OCI-LY3 (cell line): ENCODE data around the gene VPS8.

Experiments used
- EZH2phosphoT487 ChIP-seq: fragments of 200-600 bp; shearing (Covaris generic); IDR thresholded peaks from 2 replicates; pipeline ENCODE4 v1.6.1; 2018; ENCODE audit warnings: antibody characterized with exemption, mixed run types, low read depth
- TF ChIP-seq, protein P1 (sequence below): fragments of 200-600, 300-600 bp; sonication (generic); IDR thresholded peaks from 2 replicates; pipeline ENCODE4 v1.5.1; 2014; ENCODE audit warnings: antibody characterized with exemption, low read length, low read depth

DNA sequence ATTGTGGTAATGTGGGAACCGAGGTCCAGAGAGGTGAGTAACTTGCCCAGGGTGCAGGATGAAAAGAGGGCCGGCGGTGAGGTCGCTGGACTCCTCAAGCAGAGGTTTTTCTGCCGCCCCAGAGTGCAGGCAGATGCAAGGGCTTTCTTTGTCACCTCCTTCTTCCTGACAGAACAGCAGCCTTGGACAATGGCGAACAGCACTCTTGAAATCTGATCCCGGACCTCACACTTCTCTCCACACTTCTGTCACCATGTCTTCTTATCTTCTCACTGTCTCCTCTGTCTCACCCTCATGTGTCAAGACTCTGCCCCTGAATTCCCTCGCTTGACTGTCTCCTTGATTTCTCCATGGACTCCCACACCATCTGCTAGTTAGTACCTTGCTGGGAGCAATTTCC is 15.4 kb upstream of the VPS8 start:
- TF ChIP-seq, protein P1, sequence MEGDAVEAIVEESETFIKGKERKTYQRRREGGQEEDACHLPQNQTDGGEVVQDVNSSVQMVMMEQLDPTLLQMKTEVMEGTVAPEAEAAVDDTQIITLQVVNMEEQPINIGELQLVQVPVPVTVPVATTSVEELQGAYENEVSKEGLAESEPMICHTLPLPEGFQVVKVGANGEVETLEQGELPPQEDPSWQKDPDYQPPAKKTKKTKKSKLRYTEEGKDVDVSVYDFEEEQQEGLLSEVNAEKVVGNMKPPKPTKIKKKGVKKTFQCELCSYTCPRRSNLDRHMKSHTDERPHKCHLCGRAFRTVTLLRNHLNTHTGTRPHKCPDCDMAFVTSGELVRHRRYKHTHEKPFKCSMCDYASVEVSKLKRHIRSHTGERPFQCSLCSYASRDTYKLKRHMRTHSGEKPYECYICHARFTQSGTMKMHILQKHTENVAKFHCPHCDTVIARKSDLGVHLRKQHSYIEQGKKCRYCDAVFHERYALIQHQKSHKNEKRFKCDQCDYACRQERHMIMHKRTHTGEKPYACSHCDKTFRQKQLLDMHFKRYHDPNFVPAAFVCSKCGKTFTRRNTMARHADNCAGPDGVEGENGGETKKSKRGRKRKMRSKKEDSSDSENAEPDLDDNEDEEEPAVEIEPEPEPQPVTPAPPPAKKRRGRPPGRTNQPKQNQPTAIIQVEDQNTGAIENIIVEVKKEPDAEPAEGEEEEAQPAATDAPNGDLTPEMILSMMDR: no peak
- no peak for TF ChIP-seq EZH2phosphoT487
